Neutrophil (primary cell): ENCODE measurements around the gene EXOC2.

Experiments used
- H3K27ac ChIP-seq: fragments of 200-600 bp; sonication (generic); 2 replicates; pipeline ENCODE4 v1.5.1; 2016; ENCODE audit warnings: mild to moderate bottlenecking, moderate library complexity
- H3K27me3 ChIP-seq: fragments of 200-600 bp; sonication (generic); 2 replicates; pipeline ENCODE4 v1.6.0; 2016; ENCODE audit warnings: mild to moderate bottlenecking
- H3K36me3 ChIP-seq: fragments of 200-600 bp; sonication (generic); 2 replicates; pipeline ENCODE4 v1.5.1; 2017
- H3K4me1 ChIP-seq, 2 experiments: fragments of 200-600 bp in 1 of 2; sonication (generic) in 1 of 2; 1 replicate in 1 of 2; 2 replicates in 1 of 2; pipeline versions ENCODE4 v1.5.1 to v1.6.1; 2013 to 2016; ENCODE audit warnings: low read depth in 1 of 2, low read length in 1 of 2, mild to moderate bottlenecking in 1 of 2, moderate library complexity in 1 of 2; ENCODE audit not compliant: control insufficient read depth in 1 of 2, insufficient read depth in 1 of 2
- H3K4me3 ChIP-seq, 2 experiments: fragments of 200-600 bp in 1 of 2; sonication (generic) in 1 of 2; 1 replicate in 1 of 2; 2 replicates in 1 of 2; pipeline ENCODE4 v1.5.1; 2013 to 2016; ENCODE audit warnings: low read depth in 1 of 2, low read length in 1 of 2, mild to moderate bottlenecking in 1 of 2, moderate library complexity in 1 of 2
- H3K9me3 ChIP-seq: fragments of 200-600 bp; sonication (generic); 2 replicates; pipeline ENCODE4 v1.5.1; 2016
- CTCF ChIP-seq: fragments of 200-600 bp; sonication (generic); IDR thresholded peaks from 2 replicates; pipeline ENCODE4 v1.5.1; 2016; ENCODE audit warnings: antibody characterized with exemption

Gene EXOC2

GRCh38 chr6:470901-471448 is 222.0 kb downstream of the EXOC2 start:
- H3K27ac ChIP-seq = no peak overlapping the region
- H3K36me3 ChIP-seq = no peaks in the 10 kb centered on the region
- H3K4me1 ChIP-seq = peaks cover 0 to 2% of the 10 kb centered on the region in 2 experiments
- H3K4me3 ChIP-seq = no peak overlapping the region
- no peaks in the 10 kb centered on the region for H3K9me3 ChIP-seq
- no peak for TF ChIP-seq CTCF
- H3K27me3 ChIP-seq = peaks cover 23% of the 10 kb centered on the region

GRCh38 chr6:470051-470900 is 222.7 kb downstream of the EXOC2 start:
- Histone ChIP-seq H3K27ac (no peak overlapping the region), H3K4me3 (no peak overlapping the region), H3K4me1 (peaks cover 0 to 2% of the 10 kb centered on the region in 2 experiments), H3K27me3 (peaks cover 17% of the 10 kb centered on the region), H3K9me3 (no peaks in the 10 kb centered on the region), H3K36me3 (no peaks in the 10 kb centered on the region)
- TF ChIP-seq CTCF = no peak

GRCh38 chr6:467671-468082 is 225.3 kb downstream of the EXOC2 start:
- no peaks in the 10 kb centered on the region for H3K9me3 ChIP-seq
- H3K4me1 ChIP-seq = no peaks in the 10 kb centered on the region
- no peaks in the 10 kb centered on the region for H3K27me3 ChIP-seq
- no peak overlapping the region for H3K4me3 ChIP-seq
- TF ChIP-seq CTCF = no peak
- H3K36me3 ChIP-seq = no peaks in the 10 kb centered on the region
- H3K27ac ChIP-seq = no peak overlapping the region

GRCh38 chr6:467111-467510 is 225.8 kb downstream of the EXOC2 start:
- H3K4me1 ChIP-seq = no peaks in the 10 kb centered on the region
- no peaks in the 10 kb centered on the region for H3K36me3 ChIP-seq
- no peak for TF ChIP-seq CTCF
- H3K27ac ChIP-seq = no peak overlapping the region
- no peaks in the 10 kb centered on the region for H3K27me3 ChIP-seq
- no peaks in the 10 kb centered on the region for H3K9me3 ChIP-seq
- H3K4me3 ChIP-seq = no peak overlapping the region

GRCh38 chr6:466564-466963 is 226.4 kb downstream of the EXOC2 start:
- Histone ChIP-seq H3K36me3 (no peaks in the 10 kb centered on the region), H3K4me1 (no peaks in the 10 kb centered on the region), H3K27ac (no peak overlapping the region), H3K27me3 (no peaks in the 10 kb centered on the region), H3K4me3 (no peak overlapping the region), H3K9me3 (no peaks in the 10 kb centered on the region)
- no peak for TF ChIP-seq CTCF
